Osteocyte (in vitro differentiated cells): ENCODE results near the gene PGAM1. TPM values are rescaled to one million over a fixed set of nuclear protein-coding genes. Genes with fewer than 3 reads are reported as not detected.

Source experiments
- DNase-seq: peaks from one replicate; pipeline ENCODE4 v3.0.0; 2021; ENCODE audit warnings: mixed read lengths; ENCODE audit not compliant: unreplicated experiment; ENCODE audit errors: extremely low spot score
- H3K27ac Mint-ChIP-seq: one replicate; pipeline ENCODE4 v1.8.0; 2021; ENCODE audit warnings: mild to moderate bottlenecking, mixed read lengths; ENCODE audit not compliant: unreplicated experiment
- H3K27me3 Mint-ChIP-seq: one replicate; pipeline ENCODE4 v1.8.0; 2021; ENCODE audit warnings: mixed read lengths; ENCODE audit not compliant: unreplicated experiment
- H3K36me3 Mint-ChIP-seq: one replicate; pipeline ENCODE4 v1.8.0; 2021; ENCODE audit warnings: mixed read lengths; ENCODE audit not compliant: unreplicated experiment
- H3K4me1 Mint-ChIP-seq: one replicate; pipeline ENCODE4 v1.8.0; 2021; ENCODE audit warnings: mixed read lengths; ENCODE audit not compliant: unreplicated experiment
- H3K4me3 Mint-ChIP-seq: one replicate; pipeline ENCODE4 v1.8.0; 2021; ENCODE audit warnings: mild to moderate bottlenecking, moderate library complexity, mixed read lengths; ENCODE audit not compliant: unreplicated experiment
- H3K9me3 Mint-ChIP-seq: one replicate; pipeline ENCODE4 v1.8.0; 2021; ENCODE audit warnings: mixed read lengths; ENCODE audit not compliant: unreplicated experiment
- total RNA-seq: library from RNA; stranded (reverse); gene quantifications from 2 replicates; pipeline ENCODE4 v1.2.1, GENCODE V29; 2021
- TF ChIP-seq, protein P1 (sequence below): fragments of 200-600 bp; sonication (generic); IDR thresholded peaks from 2 replicates; pipeline ENCODE4 v1.5.0; 2021; ENCODE audit warnings: antibody characterized with exemption, mild to moderate bottlenecking, moderate library complexity

Gene PGAM1
- total RNA-seq, 1 donor from 2014 or later = 236 TPM

GRCh38 chr10:97434055-97434454, 8.1 kb downstream of the PGAM1 start:
- no peak overlapping the region for H3K27ac Mint-ChIP-seq
- TF ChIP-seq, protein P1, sequence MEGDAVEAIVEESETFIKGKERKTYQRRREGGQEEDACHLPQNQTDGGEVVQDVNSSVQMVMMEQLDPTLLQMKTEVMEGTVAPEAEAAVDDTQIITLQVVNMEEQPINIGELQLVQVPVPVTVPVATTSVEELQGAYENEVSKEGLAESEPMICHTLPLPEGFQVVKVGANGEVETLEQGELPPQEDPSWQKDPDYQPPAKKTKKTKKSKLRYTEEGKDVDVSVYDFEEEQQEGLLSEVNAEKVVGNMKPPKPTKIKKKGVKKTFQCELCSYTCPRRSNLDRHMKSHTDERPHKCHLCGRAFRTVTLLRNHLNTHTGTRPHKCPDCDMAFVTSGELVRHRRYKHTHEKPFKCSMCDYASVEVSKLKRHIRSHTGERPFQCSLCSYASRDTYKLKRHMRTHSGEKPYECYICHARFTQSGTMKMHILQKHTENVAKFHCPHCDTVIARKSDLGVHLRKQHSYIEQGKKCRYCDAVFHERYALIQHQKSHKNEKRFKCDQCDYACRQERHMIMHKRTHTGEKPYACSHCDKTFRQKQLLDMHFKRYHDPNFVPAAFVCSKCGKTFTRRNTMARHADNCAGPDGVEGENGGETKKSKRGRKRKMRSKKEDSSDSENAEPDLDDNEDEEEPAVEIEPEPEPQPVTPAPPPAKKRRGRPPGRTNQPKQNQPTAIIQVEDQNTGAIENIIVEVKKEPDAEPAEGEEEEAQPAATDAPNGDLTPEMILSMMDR = no peak
- DNase-seq = no peak
- no peak overlapping the region for H3K4me3 Mint-ChIP-seq
- H3K9me3 Mint-ChIP-seq = no peaks in the 10 kb centered on the region
- H3K27me3 Mint-ChIP-seq = no peaks in the 10 kb centered on the region
- peaks cover 5% of the 10 kb centered on the region for H3K4me1 Mint-ChIP-seq
- peaks cover 31% of the 10 kb centered on the region for H3K36me3 Mint-ChIP-seq

DNA sequence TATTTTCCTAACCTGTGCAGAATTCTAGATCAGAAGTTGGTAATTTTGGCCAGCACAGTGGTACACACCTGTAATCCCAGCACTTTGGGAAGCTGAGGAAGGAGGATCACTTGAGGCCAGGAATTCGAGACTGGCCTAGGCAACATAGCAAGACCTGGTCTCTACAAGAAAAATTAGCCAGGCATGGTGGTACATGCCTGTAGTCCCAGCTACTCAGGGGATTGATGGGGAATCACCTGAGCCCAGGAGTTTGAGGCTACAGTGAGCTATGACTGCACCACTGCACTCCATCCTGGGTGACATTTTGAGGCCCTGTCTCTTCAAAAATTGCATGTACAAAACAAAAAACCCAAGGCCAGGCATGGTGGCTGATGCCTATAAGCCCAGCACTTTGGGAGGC, 8.6 kb downstream of the PGAM1 start:
- Mint-ChIP-seq H3K27me3 (no peaks in the 10 kb centered on the region), H3K4me1 (peaks cover under 1% of the 10 kb centered on the region), H3K4me3 (no peak overlapping the region), H3K9me3 (no peaks in the 10 kb centered on the region), H3K27ac (no peak overlapping the region), H3K36me3 (peaks cover 28% of the 10 kb centered on the region)
- no peak for DNase-seq
- TF ChIP-seq, protein P1 = no peak

DNA sequence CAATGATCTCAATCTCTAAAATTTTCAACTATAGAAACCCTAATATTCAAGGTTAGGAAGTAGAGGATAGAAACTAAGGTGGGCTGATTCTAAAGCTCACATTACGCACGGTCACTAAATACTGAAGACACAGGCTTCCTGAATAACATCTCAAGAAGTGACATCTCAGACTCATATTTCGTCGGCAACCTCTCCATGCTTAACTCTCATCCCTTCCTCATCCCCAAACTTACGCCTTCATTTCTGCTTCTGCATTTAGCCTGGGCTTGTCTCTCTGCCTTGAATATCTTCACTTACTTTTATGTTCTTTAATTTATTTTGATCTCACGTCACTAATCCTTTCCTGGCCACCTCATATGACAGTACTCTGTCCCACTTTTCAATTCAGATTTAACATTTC, 9.2 kb downstream of the PGAM1 start:
- Mint-ChIP-seq H3K4me3 (no peak overlapping the region), H3K27ac (peak overlapping the region; percentile 48), H3K9me3 (no peaks in the 10 kb centered on the region), H3K27me3 (no peaks in the 10 kb centered on the region), H3K36me3 (peaks cover 25% of the 10 kb centered on the region), H3K4me1 (no peaks in the 10 kb centered on the region)
- TF ChIP-seq, protein P1 = no peak
- DNase-seq = no peak

GRCh38 chr10:97442277-97442676, 16.3 kb downstream of the PGAM1 start:
- DNase-seq = no peak
- peaks cover 19% of the 10 kb centered on the region for H3K4me1 Mint-ChIP-seq
- H3K27ac Mint-ChIP-seq = no peak overlapping the region
- TF ChIP-seq, protein P1 = no peak
- no peaks in the 10 kb centered on the region for H3K9me3 Mint-ChIP-seq
- H3K36me3 Mint-ChIP-seq = peaks cover 14% of the 10 kb centered on the region
- H3K27me3 Mint-ChIP-seq = no peaks in the 10 kb centered on the region
- no peak overlapping the region for H3K4me3 Mint-ChIP-seq

GRCh38 chr10:97444212-97444611, 18.2 kb downstream of the PGAM1 start:
- no peak for DNase-seq
- Mint-ChIP-seq H3K9me3 (no peaks in the 10 kb centered on the region), H3K4me1 (peaks cover 31% of the 10 kb centered on the region), H3K4me3 (peak overlapping the region; percentile 97), H3K36me3 (peaks cover 9% of the 10 kb centered on the region), H3K27ac (no peak overlapping the region), H3K27me3 (no peaks in the 10 kb centered on the region)
- TF ChIP-seq, protein P1 = no peak
